Measurements from ENCODE around the gene TAS2R39. TPM values are rescaled to one million over a fixed set of nuclear protein-coding genes. Genes with fewer than 3 reads are reported as not detected.

Gene TAS2R39
- total RNA-seq, 2 experiments from 2014 or later: not detected

DNA sequence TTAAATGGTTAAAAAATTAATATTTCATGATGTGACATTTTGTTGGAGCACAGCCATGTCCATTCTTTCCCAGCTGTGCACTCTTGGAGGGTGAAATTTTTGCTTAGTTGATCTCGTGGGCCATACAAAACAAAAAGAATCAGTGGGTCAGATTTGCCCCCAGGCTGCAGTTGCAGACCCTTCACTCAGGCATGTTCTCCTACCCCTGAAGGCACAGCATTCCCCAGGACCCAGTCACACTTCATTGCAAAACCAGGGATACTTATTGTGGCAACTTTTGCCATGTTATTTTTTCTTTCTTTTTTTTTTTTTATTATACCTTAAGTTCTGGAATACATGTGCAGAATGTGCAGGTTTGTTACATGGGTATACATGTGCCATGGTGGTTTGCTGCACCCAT is 44.6 kb downstream of the TAS2R39 start:
- H3K9me3 Mint-ChIP-seq: no peaks in the 10 kb centered on the region
- no peaks in the 10 kb centered on the region for H3K4me1 Mint-ChIP-seq (ENCODE audit: low read depth)
- H3K9me3 ChIP-seq (ENCODE audit: control insufficient read depth in 1 of 2, insufficient read depth in 1 of 2, low read length in 2 of 2): no peaks in the 10 kb centered on the region
- H3K36me3 ChIP-seq (ENCODE audit: insufficient read depth, low read length): no peaks in the 10 kb centered on the region
- ATAC-seq (ENCODE audit: poor library complexity) (no peak), DNase-seq (no peak)
- TF ChIP-seq, protein P1, sequence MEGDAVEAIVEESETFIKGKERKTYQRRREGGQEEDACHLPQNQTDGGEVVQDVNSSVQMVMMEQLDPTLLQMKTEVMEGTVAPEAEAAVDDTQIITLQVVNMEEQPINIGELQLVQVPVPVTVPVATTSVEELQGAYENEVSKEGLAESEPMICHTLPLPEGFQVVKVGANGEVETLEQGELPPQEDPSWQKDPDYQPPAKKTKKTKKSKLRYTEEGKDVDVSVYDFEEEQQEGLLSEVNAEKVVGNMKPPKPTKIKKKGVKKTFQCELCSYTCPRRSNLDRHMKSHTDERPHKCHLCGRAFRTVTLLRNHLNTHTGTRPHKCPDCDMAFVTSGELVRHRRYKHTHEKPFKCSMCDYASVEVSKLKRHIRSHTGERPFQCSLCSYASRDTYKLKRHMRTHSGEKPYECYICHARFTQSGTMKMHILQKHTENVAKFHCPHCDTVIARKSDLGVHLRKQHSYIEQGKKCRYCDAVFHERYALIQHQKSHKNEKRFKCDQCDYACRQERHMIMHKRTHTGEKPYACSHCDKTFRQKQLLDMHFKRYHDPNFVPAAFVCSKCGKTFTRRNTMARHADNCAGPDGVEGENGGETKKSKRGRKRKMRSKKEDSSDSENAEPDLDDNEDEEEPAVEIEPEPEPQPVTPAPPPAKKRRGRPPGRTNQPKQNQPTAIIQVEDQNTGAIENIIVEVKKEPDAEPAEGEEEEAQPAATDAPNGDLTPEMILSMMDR (IDR thresholded peaks at IDR 0.05): no peak
- no peaks in the 10 kb centered on the region for H3K36me3 Mint-ChIP-seq (ENCODE audit: low read depth)
- CTCF ChIA-PET: interaction anchor here (1.0 kb wide), 1 partner anchor 13 kb away, joined by 4 read pairs; no protein-coding TSS in a partner anchor
- POLR2A ChIA-PET: no interaction called here
- intact Hi-C loops (cut with DNase I, micrococcal nuclease): no loop called here
- H3K4me3 Mint-ChIP-seq: no peak overlapping the region
- no peaks in the 10 kb centered on the region for H3K27me3 ChIP-seq (ENCODE audit: control insufficient read depth in 1 of 2, insufficient read depth in 2 of 2, low read length in 2 of 2)
- peaks cover 2% of the 10 kb centered on the region for H3K27me3 Mint-ChIP-seq
- no peak overlapping the region for H3K4me3 ChIP-seq (ENCODE audit: low read length)
- H3K27ac Mint-ChIP-seq: no peak overlapping the region
- H3K27ac ChIP-seq (ENCODE audit: low read depth in 1 of 2, low read length in 2 of 2): no peak overlapping the region
- no peaks in the 10 kb centered on the region for H3K4me1 ChIP-seq (ENCODE audit: insufficient read depth, low read length)

DNA sequence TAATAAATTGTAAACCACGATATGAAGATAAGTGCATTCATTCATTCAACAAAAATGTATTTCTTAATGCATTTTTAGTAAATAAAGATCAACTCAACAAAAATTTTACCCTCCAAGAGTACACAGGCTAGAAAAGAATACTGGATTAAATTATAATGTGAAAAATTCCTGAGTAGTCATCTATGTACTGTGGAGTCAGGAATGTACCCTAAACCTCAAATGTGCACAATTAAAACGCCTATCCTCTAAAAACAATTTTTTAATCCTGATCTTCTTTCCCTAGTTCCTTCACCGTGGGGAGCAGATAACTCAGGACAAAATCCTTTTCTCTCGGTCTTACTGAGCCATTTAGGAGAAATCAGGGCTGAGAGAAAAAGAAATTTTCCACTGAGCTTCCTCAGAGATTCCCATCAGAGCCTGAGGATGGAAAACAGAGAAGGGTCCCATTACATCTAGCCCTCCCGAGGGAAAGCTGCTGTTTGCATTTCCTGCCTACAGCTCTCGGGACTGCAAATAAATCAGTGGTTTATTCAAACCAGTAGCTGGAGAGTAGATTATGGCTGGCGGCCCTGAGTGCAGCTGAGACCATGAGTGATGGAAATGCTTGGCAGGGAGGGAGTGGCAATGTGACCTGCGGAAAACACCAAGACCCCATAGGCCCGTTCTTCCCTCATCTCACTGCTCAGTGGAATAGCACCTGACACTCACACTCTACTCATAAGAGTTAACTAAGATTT is 46.0 kb downstream of the TAS2R39 start:
- POLR2A ChIA-PET: no interaction called here
- Histone ChIP-seq H3K27ac (ENCODE audit: low read depth in 1 of 2, low read length in 2 of 2) (no peak overlapping the region), H3K4me3 (ENCODE audit: low read length) (no peak overlapping the region), H3K27me3 (ENCODE audit: control insufficient read depth in 1 of 2, insufficient read depth in 2 of 2, low read length in 2 of 2) (peaks cover 0 to 4% of the 10 kb centered on the region in 2 experiments), H3K4me1 (ENCODE audit: insufficient read depth, low read length) (no peaks in the 10 kb centered on the region), H3K9me3 (ENCODE audit: control insufficient read depth in 1 of 2, insufficient read depth in 1 of 2, low read length in 2 of 2) (no peaks in the 10 kb centered on the region), H3K36me3 (ENCODE audit: insufficient read depth, low read length) (no peaks in the 10 kb centered on the region)
- intact Hi-C loops (cut with DNase I, micrococcal nuclease): no loop called here
- TF ChIP-seq, protein P1 (IDR thresholded peaks at IDR 0.05): no peak
- DNase-seq (no peak), ATAC-seq (ENCODE audit: poor library complexity) (no peak)
- Mint-ChIP-seq H3K27ac (no peak overlapping the region), H3K4me3 (no peak overlapping the region), H3K9me3 (no peaks in the 10 kb centered on the region), H3K36me3 (ENCODE audit: low read depth) (no peaks in the 10 kb centered on the region), H3K4me1 (ENCODE audit: low read depth) (no peaks in the 10 kb centered on the region), H3K27me3 (no peaks in the 10 kb centered on the region)
- CTCF ChIA-PET: interaction anchor here (1.0 to 1.3 kb wide), 2 partner anchors 11 to 14 kb away, joined by 3 to 4 read pairs; no protein-coding TSS in a partner anchor

DNA sequence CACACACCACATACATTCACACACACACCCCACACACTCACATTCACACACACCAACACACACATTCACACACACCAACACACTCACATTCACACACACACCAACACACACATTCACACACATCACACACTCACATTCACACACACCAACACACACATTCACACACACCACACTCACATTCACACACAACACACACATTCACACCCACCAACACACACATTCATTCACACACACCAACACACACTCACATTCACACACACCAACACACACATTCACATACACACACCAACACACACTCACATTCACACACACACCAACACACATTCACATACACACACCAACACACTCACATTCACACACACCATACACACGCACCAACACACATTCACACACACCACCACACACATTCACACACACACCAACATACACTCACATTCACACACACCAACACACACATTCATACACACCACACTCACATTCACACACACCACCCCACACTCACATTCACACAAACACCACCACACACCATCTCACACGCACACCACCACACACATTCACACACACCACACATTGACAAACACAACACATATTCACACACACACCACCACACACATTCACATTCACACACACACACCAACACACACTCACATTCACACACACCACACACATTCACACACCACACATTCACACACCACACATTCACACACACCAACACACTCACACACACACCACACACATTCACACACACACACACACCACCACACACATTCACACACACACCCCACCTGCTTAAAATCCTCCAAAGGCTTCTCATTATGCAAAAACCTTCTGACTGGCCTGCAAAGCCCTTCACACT is 47.6 kb downstream of the TAS2R39 start:
- ATAC-seq (ENCODE audit: poor library complexity) (no peak), DNase-seq (no peak)
- TF ChIP-seq, protein P1 (IDR thresholded peaks at IDR 0.05): no peak
- Mint-ChIP-seq H3K27me3 (peaks cover 5% of the 10 kb centered on the region), H3K36me3 (ENCODE audit: low read depth) (peaks cover 5% of the 10 kb centered on the region), H3K27ac (no peak overlapping the region), H3K9me3 (peaks cover 6% of the 10 kb centered on the region), H3K4me3 (no peak overlapping the region), H3K4me1 (ENCODE audit: low read depth) (no peaks in the 10 kb centered on the region)
- no peak overlapping the region for H3K4me3 ChIP-seq (ENCODE audit: low read length)
- H3K27me3 ChIP-seq (ENCODE audit: control insufficient read depth in 1 of 2, insufficient read depth in 2 of 2, low read length in 2 of 2): peaks cover 0 to 4% of the 10 kb centered on the region in 2 experiments
- ChIA-PET POLR2A (interaction anchor here (0.9 kb wide), 1 partner anchor 10 kb away, joined by 4 read pairs; no protein-coding TSS in a partner anchor), CTCF (no interaction called here)
- H3K27ac ChIP-seq (ENCODE audit: low read depth in 1 of 2, low read length in 2 of 2): no peak overlapping the region
- no peaks in the 10 kb centered on the region for H3K4me1 ChIP-seq (ENCODE audit: insufficient read depth, low read length)
- peaks cover 0 to 6% of the 10 kb centered on the region in 2 experiments for H3K9me3 ChIP-seq (ENCODE audit: control insufficient read depth in 1 of 2, insufficient read depth in 1 of 2, low read length in 2 of 2)
- intact Hi-C loops (cut with DNase I, micrococcal nuclease): no loop called here
- no peaks in the 10 kb centered on the region for H3K36me3 ChIP-seq (ENCODE audit: insufficient read depth, low read length)

Other genes starting within 250 kb of the TAS2R39 start
- gene TRPV5, start 249.7 kb upstream of the TAS2R39 start, total RNA-seq: not detected
- gene LLCFC1, start 243.9 kb upstream of the TAS2R39 start, total RNA-seq: not detected
- under 1 TPM in 1 of 2 experiments, not detected in 1; 0.19 TPM for gene KEL, start 221.1 kb upstream of the TAS2R39 start, total RNA-seq
- gene OR9A2, start 156.3 kb upstream of the TAS2R39 start, total RNA-seq: not detected
- not detected for gene OR6V1, start 131.1 kb upstream of the TAS2R39 start, total RNA-seq
- gene PIP, start 51.3 kb upstream of the TAS2R39 start, total RNA-seq: not detected
- not detected for gene TAS2R40, start 38.6 kb downstream of the TAS2R39 start, total RNA-seq
- gene GSTK1, start 80.0 kb downstream of the TAS2R39 start, total RNA-seq: 100 to 1,000 TPM; 245 to 259 TPM
- gene TMEM139, start 101.5 kb downstream of the TAS2R39 start, total RNA-seq: under 1 TPM; 0.20 to 0.27 TPM
- 10 to 100 TPM; 19.1 to 21.9 TPM for gene CASP2, start 104.9 kb downstream of the TAS2R39 start, total RNA-seq
- gene CLCN1, start 132.7 kb downstream of the TAS2R39 start, total RNA-seq: not detected
- under 1 TPM in 1 of 2 experiments, not detected in 1; 0.14 TPM for gene FAM131B, start 179.3 kb downstream of the TAS2R39 start, total RNA-seq
- gene ZYX, start 197.9 kb downstream of the TAS2R39 start, total RNA-seq: 100 to 1,000 TPM; 132 to 146 TPM
- 10 to 100 TPM; 16.0 to 19.0 TPM for gene EPHA1, start 225.4 kb downstream of the TAS2R39 start, total RNA-seq